ENCODE data around the gene DOK4. TPM values are rescaled to one million over a fixed set of nuclear protein-coding genes. Genes with fewer than 3 reads are reported as not detected.

Gene DOK4
- total RNA-seq: 24.0 and 25.1 TPM in 2 replicates

GRCh38 chr16:57485916-57486857, at the start of gene DOK4:
DOK4 (minus strand) TSS chr16:57486493; CDS start chr16:57479507, 6,986 bp downstream.

GRCh38 chr16:57462209-57462977, 23.9 kb downstream of the DOK4 start, which contains the start of gene POLR2C:
POLR2C (plus strand) TSS chr16:57462679; CDS start chr16:57462725, 46 bp downstream.

GRCh38 chr16:57447186-57447962, 38.9 kb downstream of the DOK4 start, which contains the start of the genes CIAPIN1 and COQ9:
CIAPIN1 (minus strand) TSS chr16:57447385; CDS start chr16:57440928, 6,457 bp downstream.
COQ9 (plus strand) TSS chr16:57447479; CDS start chr16:57447506, 27 bp downstream.

Other genes with a start within 250 kb of the DOK4 start
- 52.5 and 72.0 TPM in 2 replicates for gene ARL2BP, start 241.2 kb downstream of the DOK4 start, total RNA-seq
- gene PLLP, start 201.8 kb downstream of the DOK4 start, total RNA-seq: 2.8 and 7.4 TPM in 2 replicates
- gene CCL22, start 127.7 kb downstream of the DOK4 start, total RNA-seq: not detected in 2 replicates
- gene CX3CL1, start 114.0 kb downstream of the DOK4 start, total RNA-seq: 2.2 and 5.8 TPM in 2 replicates
- gene CCL17, start 81.7 kb downstream of the DOK4 start, total RNA-seq: not detected in 2 replicates
- gene CIAPIN1, start 39.1 kb downstream of the DOK4 start, total RNA-seq: 71.7 and 76.7 TPM in 2 replicates
- gene COQ9, start 39.0 kb downstream of the DOK4 start, total RNA-seq: 48.2 and 55.7 TPM in 2 replicates
- gene POLR2C, start 23.8 kb downstream of the DOK4 start, total RNA-seq: 106 and 110 TPM in 2 replicates
- gene CCDC102A, start 50.1 kb upstream of the DOK4 start, total RNA-seq: 9.9 and 14.5 TPM in 2 replicates
- gene ADGRG5, start 56.1 kb upstream of the DOK4 start, total RNA-seq: not detected in 2 replicates
- gene ADGRG1, start 142.1 kb upstream of the DOK4 start, total RNA-seq: 24.8 and 29.1 TPM in 2 replicates
- not detected in 2 replicates for gene ADGRG3, start 181.8 kb upstream of the DOK4 start, total RNA-seq
- 0.09 and 0.19 TPM in 2 replicates for gene DRC7, start 208.3 kb upstream of the DOK4 start, total RNA-seq
- gene KATNB1, start 249.3 kb upstream of the DOK4 start, total RNA-seq: 18.8 and 26.0 TPM in 2 replicates